HG02943 (cell line): ENCODE measurements around the gene MFSD6.

ENCODE experiments used
- ATAC-seq: cut with Tn5 transposase; IDR thresholded peaks from one replicate; pipeline ENCODE4 v1.9.1; 2021; ENCODE audit warnings: mild to moderate bottlenecking, low read depth, moderate library complexity; ENCODE audit not compliant: unreplicated experiment

MFSD6 gene

GRCh38 chr2:190432567-190433231, 24.5 kb downstream of the MFSD6 start:
- no peak for ATAC-seq

GRCh38 chr2:190435031-190435670, 27.0 kb downstream of the MFSD6 start:
- no peak for ATAC-seq

- ATAC-seq: no peak
Measured at GRCh38 chr2:190436557-190436956, 28.4 kb downstream of the MFSD6 start.

- ATAC-seq: no peak
Measured at GRCh38 chr2:190440113-190440512, 32.0 kb downstream of the MFSD6 start.

GRCh38 chr2:190441564-190441963, 33.4 kb downstream of the MFSD6 start:
- ATAC-seq: no peak

- no peak for ATAC-seq
Measured at GRCh38 chr2:190443055-190443454, 34.9 kb downstream of the MFSD6 start.

- no peak for ATAC-seq
Measured at GRCh38 chr2:190443778-190444481, 35.8 kb downstream of the MFSD6 start.

DNA sequence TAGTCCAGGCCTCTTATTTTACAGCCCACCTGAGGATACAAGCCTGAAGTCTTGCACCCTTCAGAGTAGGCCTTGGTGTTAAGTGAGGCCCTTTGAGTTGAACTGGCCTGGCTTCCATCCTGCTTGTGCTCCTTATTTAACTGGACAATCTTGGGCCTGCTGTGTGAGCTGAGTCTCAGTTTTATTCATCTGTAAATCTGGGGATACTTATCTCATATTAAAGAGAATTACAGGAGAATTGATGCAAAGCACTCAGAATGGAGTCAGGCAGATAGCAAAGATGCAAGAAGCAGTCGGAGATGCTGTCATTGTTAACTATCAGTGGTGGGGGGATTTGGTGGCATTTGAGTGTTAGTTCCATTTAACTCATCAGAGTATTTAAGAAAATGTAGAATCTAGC, 36.8 kb downstream of the MFSD6 start:
- ATAC-seq: no peak

GRCh38 chr2:190446193-190446592, 38.0 kb downstream of the MFSD6 start:
- no peak for ATAC-seq

DNA sequence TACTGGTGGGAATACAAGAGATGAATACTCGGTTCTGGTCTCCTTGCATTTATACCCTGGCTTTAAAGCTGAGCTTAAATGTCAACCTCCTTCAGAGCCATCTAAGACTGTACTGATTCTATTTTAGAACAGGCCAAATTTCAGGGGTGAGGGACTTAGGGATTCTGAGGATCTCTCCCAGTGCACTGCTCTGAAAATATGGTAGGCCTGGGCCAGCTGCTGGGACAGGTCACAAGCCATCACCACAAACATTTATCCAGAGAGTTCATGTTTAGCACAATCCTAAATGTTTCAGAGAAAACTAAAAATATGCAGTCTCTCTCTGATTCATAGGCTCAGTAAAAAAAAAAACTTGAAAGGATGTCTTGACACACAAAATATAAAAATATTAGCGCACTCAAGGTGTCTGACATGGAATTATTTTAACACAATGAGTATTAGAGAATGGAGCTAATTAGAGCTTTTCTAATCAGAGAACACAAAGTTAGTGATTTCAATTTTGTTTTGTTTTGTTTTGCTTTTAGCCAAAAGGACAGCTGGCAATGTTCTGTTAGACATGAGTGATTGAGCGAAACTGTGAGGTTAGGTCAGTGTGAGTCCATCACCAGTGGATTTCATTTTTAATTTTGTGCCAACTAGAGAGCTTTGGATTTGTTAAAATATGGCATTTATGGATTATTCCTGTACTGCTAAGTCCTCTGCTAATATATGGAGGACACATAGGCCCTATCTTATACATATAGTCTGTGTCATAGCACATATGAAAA, 38.8 kb downstream of the MFSD6 start:
- no peak for ATAC-seq

DNA sequence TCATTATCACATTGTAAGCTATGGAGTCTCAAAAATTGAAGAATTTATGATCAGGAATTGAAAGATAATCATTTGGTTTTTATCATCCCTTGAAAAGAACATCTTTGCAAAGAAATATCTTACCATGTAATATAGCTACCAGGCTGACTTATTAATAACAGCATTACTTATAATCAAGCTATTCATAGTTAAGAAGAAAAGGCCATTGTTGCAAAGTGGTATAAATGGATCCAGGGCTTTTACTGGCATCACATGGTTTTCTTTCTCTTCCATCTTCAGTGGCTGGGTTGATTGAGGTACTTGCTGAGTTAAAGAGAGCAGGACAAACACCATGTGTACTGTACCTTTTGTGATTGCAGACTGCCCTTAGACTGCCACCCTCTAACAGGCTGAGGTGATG, 39.6 kb downstream of the MFSD6 start:
- ATAC-seq: no peak

GRCh38 chr2:190449925-190450324, 41.8 kb downstream of the MFSD6 start:
- ATAC-seq: no peak

DNA sequence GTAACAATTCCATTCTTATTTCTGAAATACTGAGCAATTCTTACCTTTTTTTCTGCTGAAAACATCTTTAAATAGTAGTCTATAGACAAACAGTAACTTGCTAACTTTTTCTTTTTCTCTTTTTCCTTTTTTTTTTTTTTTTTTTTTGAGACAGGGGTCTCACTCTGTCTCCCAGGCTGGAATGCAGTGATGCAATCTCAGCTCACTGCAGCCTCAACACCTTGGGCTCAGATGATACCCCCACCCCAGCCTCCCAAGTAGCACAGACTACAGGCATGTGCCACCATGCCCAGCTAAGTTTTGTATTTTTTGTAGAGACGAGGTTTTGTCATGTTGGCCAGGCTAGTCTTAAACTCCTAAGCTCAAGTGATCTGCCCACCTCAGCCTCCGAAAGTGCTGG, 42.2 kb downstream of the MFSD6 start:
- ATAC-seq: no peak

DNA sequence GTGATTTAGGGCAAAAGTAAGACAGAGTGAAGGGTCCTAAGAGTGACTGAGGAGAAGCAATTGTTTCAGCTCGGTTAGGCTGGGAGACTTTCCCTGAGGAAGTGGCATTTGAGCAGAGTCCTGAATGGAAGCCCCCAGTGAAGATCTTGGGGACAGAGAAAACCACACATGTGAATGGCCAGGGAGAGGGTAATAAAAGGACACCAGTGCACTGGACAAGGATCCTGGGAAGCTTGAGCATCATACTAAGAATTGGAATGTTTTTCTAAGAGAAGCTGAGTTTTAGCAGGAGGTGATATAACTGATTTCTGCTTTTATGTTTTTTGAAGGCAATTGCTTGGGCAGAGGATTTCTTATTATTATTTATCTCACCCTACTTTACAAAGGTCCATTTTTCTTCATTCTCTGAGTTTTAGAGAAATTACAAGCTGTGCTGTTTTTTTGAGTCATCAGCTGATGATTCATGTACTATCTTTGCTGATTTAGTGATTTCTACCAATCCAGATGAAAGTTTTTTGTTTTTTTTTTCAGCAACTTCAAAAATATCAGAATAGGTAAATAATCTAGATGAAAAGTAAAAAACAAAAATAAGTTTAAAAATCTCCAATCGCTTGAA, 43.5 kb downstream of the MFSD6 start:
- no peak for ATAC-seq

- no peak for ATAC-seq
Measured at GRCh38 chr2:190452433-190452832, 44.3 kb downstream of the MFSD6 start.

GRCh38 chr2:190454795-190455194, 46.6 kb downstream of the MFSD6 start:
- no peak for ATAC-seq

DNA sequence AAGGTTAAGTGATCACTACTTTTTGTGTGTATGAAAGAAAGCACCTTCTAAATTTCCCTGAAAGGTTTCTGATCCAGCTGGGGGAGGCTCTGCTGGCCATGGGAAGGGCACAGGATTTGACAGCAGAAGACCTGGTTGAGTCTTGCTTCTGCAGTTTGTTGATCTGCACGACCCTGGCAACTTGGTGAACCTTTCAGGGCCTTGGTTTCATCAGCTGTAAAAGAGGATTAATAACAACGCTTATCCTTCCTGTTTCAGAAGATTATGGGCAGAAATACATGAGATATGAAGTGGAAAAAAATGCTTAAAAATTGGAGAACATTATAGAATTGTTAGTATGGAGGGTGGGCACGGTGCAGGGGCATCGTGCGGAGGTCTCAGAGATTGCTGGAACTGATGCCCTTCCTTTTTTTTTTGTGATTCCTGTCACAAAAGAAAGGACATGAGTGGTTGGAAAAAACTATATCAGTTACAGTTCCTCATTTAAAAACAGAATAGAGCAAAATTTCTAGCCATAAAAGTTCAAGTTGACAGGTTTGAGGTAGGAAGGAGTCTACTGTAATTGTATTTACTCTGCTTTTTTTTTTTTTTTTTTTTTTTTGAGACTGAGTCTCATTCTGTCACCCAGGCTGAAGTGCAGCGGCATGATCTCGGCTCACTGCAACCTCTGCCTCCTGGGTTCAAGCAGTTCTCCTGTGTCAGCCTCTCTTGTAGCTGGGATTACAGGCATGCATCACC, 47.4 kb downstream of the MFSD6 start:
- ATAC-seq: no peak

DNA sequence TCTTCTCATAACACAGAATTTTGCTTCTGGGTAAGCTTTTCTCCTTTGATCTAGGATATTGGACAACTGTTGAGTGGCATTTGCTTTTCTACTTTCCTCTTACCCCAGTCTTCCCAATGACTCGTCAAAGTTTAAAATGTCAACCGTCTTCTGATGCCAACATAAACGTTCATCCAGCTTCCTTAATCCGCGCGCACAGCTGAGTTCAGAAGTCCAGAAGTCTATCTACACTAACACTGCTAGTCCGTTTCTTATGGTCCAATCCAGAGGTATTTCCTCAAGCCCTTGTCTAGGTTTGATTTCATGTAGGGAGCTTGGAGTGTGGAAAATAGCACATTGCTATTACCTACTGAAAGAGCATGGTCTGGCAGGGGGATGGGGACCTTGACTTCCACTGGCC, 48.7 kb downstream of the MFSD6 start:
- no peak for ATAC-seq

DNA sequence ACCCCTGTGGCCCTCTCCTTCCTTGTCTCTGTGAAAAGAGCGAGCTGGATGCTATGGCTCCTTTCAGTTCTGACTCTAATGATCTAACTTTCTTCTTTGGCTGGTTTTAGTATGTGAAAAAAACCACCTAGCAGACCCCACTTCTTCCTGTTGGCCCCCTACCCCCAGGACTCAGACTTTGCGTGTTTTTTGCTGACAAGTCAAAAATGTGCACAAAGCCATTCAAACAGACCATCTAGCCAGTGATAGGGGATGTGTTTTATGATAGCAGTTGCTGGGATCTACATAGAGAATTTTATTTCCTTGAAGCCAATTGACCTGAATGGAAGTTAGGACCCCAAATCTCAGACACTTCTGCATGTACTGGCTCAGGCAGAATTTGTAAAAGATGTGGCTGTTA, 49.1 kb downstream of the MFSD6 start:
- no peak for ATAC-seq
